ENCODE measurements around the gene KCNAB3.
"Not testable (repeated sequence)": the region's sequence is repeated elsewhere in the genome, so short reads cannot be mapped to it uniquely, and the experiment has no call there.

Gene KCNAB3

GRCh38 chr17:7929158-7930023 lies at the start of gene KCNAB3:
Gene KCNAB3, minus strand, starts transcription at chr17:7929856. Its CDS starts 421 bp downstream, at chr17:7929435.
- peak; percentile 66 for DNase-seq

- no peak for DNase-seq
These were observed 48.1 kb upstream of the KCNAB3 start for GRCh38 chr17:7977805-7978204.

- no peak for DNase-seq
These were observed 47.4 kb upstream of the KCNAB3 start for GRCh38 chr17:7977039-7977438.

- no peak for DNase-seq
These were observed 45.0 kb upstream of the KCNAB3 start for GRCh38 chr17:7974638-7975131.

- DNase-seq: no peak
These were observed 42.6 kb upstream of the KCNAB3 start for GRCh38 chr17:7972131-7972785.

GRCh38 chr17:7971651-7972050 lies 42.0 kb upstream of the KCNAB3 start:
- DNase-seq: no peak

GRCh38 chr17:7969433-7969832 lies 39.8 kb upstream of the KCNAB3 start:
- peak; percentile 89 for DNase-seq

- no peak for DNase-seq
These were observed 38.1 kb upstream of the KCNAB3 start for GRCh38 chr17:7967751-7968150.

- no peak for DNase-seq
These were observed 31.8 kb upstream of the KCNAB3 start for GRCh38 chr17:7961421-7961820.

- peak; percentile 76 for DNase-seq
These were observed 30.0 kb upstream of the KCNAB3 start for GRCh38 chr17:7959503-7960253.

GRCh38 chr17:7956228-7956965 lies 26.7 kb upstream of the KCNAB3 start:
- no peak for DNase-seq

- peak; percentile 77 for DNase-seq
These were observed 26.0 kb upstream of the KCNAB3 start for GRCh38 chr17:7955414-7956227.

GRCh38 chr17:7953266-7953665 lies 23.6 kb upstream of the KCNAB3 start:
- DNase-seq: not testable (repeated sequence)

GRCh38 chr17:7951143-7951792 lies 21.6 kb upstream of the KCNAB3 start:
- DNase-seq: no peak

- no peak for DNase-seq
These were observed 20.9 kb upstream of the KCNAB3 start for GRCh38 chr17:7950578-7950977.

GRCh38 chr17:7947651-7948050 lies 18.0 kb upstream of the KCNAB3 start:
- DNase-seq: no peak

- no peak for DNase-seq
These were observed 16.8 kb upstream of the KCNAB3 start for GRCh38 chr17:7946441-7946840.

- DNase-seq: no peak
These were observed 16.0 kb upstream of the KCNAB3 start for GRCh38 chr17:7945651-7946050.

GRCh38 chr17:7944326-7944725 lies 14.7 kb upstream of the KCNAB3 start:
- peak; percentile 39 for DNase-seq

GRCh38 chr17:7943291-7943690 lies 13.6 kb upstream of the KCNAB3 start:
- no peak for DNase-seq

GRCh38 chr17:7940743-7941142 lies 11.1 kb upstream of the KCNAB3 start:
- DNase-seq: no peak
